Neutrophil (primary cell): ENCODE data around the gene CDK5R2.
"Not testable (repeated sequence)": the region's sequence is repeated elsewhere in the genome, so short reads cannot be mapped to it uniquely, and the experiment has no call there.

Source experiments
- H3K27ac ChIP-seq: fragments of 200-600 bp; sonication (generic); 2 replicates; pipeline ENCODE4 v1.5.1; 2016; ENCODE audit warnings: mild to moderate bottlenecking, moderate library complexity
- H3K27me3 ChIP-seq: fragments of 200-600 bp; sonication (generic); 2 replicates; pipeline ENCODE4 v1.6.0; 2016; ENCODE audit warnings: mild to moderate bottlenecking
- H3K36me3 ChIP-seq: fragments of 200-600 bp; sonication (generic); 2 replicates; pipeline ENCODE4 v1.5.1; 2017
- H3K4me1 ChIP-seq, 2 experiments: fragments of 200-600 bp in 1 of 2; sonication (generic) in 1 of 2; 1 replicate in 1 of 2; 2 replicates in 1 of 2; pipeline versions ENCODE4 v1.5.1 to v1.6.1; 2013 to 2016; ENCODE audit warnings: low read depth in 1 of 2, low read length in 1 of 2, mild to moderate bottlenecking in 1 of 2, moderate library complexity in 1 of 2; ENCODE audit not compliant: control insufficient read depth in 1 of 2, insufficient read depth in 1 of 2
- H3K4me3 ChIP-seq, 2 experiments: fragments of 200-600 bp in 1 of 2; sonication (generic) in 1 of 2; 1 replicate in 1 of 2; 2 replicates in 1 of 2; pipeline ENCODE4 v1.5.1; 2013 to 2016; ENCODE audit warnings: low read depth in 1 of 2, low read length in 1 of 2, mild to moderate bottlenecking in 1 of 2, moderate library complexity in 1 of 2
- H3K9me3 ChIP-seq: fragments of 200-600 bp; sonication (generic); 2 replicates; pipeline ENCODE4 v1.5.1; 2016
- TF ChIP-seq, protein P1 (sequence below): fragments of 200-600 bp; sonication (generic); IDR thresholded peaks from 2 replicates; pipeline ENCODE4 v1.5.1; 2016; ENCODE audit warnings: antibody characterized with exemption

The CDK5R2 gene

DNA sequence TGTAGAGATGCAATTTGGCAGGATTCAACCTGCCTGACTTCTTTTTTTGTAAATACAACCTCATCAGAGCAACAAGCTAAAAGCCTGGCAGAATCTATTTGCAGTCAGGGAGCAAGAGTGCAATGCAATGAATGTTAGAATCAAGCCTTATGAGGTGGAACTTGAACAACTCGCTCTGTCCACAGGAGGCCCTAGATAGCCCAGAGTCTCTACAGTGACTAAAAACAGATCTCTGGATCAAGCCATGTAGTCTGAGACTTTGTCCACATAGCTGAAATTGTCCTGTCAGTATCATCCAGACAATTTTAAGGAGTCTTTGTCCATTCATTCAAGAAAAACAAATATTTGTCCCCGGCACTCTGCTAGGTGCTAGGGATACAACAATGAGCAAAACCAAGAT lies 32.0 kb upstream of the CDK5R2 start:
- TF ChIP-seq, protein P1, sequence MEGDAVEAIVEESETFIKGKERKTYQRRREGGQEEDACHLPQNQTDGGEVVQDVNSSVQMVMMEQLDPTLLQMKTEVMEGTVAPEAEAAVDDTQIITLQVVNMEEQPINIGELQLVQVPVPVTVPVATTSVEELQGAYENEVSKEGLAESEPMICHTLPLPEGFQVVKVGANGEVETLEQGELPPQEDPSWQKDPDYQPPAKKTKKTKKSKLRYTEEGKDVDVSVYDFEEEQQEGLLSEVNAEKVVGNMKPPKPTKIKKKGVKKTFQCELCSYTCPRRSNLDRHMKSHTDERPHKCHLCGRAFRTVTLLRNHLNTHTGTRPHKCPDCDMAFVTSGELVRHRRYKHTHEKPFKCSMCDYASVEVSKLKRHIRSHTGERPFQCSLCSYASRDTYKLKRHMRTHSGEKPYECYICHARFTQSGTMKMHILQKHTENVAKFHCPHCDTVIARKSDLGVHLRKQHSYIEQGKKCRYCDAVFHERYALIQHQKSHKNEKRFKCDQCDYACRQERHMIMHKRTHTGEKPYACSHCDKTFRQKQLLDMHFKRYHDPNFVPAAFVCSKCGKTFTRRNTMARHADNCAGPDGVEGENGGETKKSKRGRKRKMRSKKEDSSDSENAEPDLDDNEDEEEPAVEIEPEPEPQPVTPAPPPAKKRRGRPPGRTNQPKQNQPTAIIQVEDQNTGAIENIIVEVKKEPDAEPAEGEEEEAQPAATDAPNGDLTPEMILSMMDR: no peak
- H3K27me3 ChIP-seq: peaks cover 37% of the 10 kb centered on the region
- H3K36me3 ChIP-seq: no peaks in the 10 kb centered on the region
- H3K4me1 ChIP-seq: no peaks in the 10 kb centered on the region
- H3K27ac ChIP-seq: no peak overlapping the region
- no peak overlapping the region for H3K4me3 ChIP-seq
- H3K9me3 ChIP-seq: no peaks in the 10 kb centered on the region

- no peaks in the 10 kb centered on the region for H3K4me1 ChIP-seq
- H3K4me3 ChIP-seq: no peak overlapping the region
- H3K9me3 ChIP-seq: no peaks in the 10 kb centered on the region
- no peaks in the 10 kb centered on the region for H3K36me3 ChIP-seq
- H3K27me3 ChIP-seq: peaks cover 40% of the 10 kb centered on the region
- TF ChIP-seq, protein P1: no peak
- H3K27ac ChIP-seq: no peak overlapping the region
Measured at GRCh38 chr2:218927876-218928275, 31.6 kb upstream of the CDK5R2 start.

- not testable (repeated sequence) for H3K4me3 ChIP-seq, H3K27ac ChIP-seq, H3K4me1 ChIP-seq, H3K36me3 ChIP-seq, H3K9me3 ChIP-seq
- peaks cover 48% of the 10 kb centered on the region for H3K27me3 ChIP-seq
Measured at GRCh38 chr2:218930488-218930887, 29.0 kb upstream of the CDK5R2 start.

DNA sequence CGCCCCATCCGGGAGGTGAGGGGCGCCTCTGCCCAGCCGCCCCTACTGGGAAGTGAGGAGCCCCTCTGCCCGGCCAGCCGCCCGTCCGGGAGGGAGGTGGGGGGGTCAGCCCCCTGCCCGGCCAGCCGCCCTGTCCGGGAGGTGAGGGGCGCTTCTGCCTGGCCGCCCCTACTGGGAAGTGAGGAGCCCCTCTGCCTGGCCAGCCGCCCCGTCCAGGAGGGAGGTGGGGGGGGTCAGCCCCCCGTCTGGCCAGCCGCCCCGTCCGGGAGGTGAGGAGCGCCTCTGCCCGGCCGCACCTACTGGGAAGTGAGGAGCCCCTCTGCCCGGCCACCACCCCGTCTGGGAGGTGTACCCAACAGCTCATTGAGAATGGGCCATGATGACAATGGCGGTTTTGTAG lies 27.7 kb upstream of the CDK5R2 start:
- not testable (repeated sequence) for H3K27ac ChIP-seq, H3K36me3 ChIP-seq, H3K9me3 ChIP-seq, H3K4me3 ChIP-seq, H3K4me1 ChIP-seq
- peaks cover 50% of the 10 kb centered on the region for H3K27me3 ChIP-seq

- TF ChIP-seq, protein P1: no peak
- H3K36me3 ChIP-seq: no peaks in the 10 kb centered on the region
- no peaks in the 10 kb centered on the region for H3K4me1 ChIP-seq
- no peaks in the 10 kb centered on the region for H3K9me3 ChIP-seq
- H3K4me3 ChIP-seq: no peak overlapping the region
- H3K27ac ChIP-seq: no peak overlapping the region
- H3K27me3 ChIP-seq: peaks cover 90% of the 10 kb centered on the region
Measured at GRCh38 chr2:218944759-218945404, 14.6 kb upstream of the CDK5R2 start.

DNA sequence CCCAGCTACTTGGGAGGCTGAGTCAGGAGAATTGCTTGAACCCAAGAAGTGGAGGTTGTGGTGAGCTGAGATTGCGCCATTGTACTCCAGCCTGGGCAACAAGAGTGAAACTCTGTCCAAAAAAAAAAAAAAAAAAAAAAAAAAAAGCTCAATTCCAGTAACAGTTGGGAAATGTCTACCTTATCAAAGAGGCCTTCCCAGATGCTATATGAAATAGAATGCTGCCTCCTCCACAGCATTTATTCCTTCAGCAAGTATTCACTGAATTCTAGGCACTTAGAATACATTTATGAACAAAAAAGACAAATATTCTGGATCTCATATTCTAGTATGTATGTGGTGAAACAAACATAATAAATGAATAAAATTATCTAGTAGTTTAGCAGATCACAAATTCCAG lies 12.8 kb upstream of the CDK5R2 start:
- H3K27ac ChIP-seq: no peak overlapping the region
- no peaks in the 10 kb centered on the region for H3K9me3 ChIP-seq
- TF ChIP-seq, protein P1: no peak
- no peak overlapping the region for H3K4me3 ChIP-seq
- H3K4me1 ChIP-seq: no peaks in the 10 kb centered on the region
- H3K27me3 ChIP-seq: peaks cover 83% of the 10 kb centered on the region
- H3K36me3 ChIP-seq: no peaks in the 10 kb centered on the region

DNA sequence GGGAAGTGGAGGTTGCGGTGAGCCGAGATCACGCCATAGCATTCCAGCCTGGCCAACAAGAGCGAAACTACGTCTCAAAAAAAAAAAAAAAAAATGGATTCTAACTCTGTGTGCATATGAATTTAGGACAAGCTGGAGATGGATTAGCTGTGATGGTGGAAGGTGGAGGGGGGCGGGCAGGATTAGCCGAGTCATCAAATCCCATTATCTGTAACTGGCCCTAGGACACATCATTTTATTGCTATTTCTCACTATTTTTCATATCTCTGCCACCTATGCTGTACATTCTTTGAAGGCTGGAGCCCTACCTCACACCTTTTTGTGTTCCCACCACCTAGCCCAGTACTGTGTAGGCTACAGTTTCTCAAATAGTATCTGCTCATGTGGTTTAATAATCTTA lies 7.3 kb upstream of the CDK5R2 start:
- H3K27me3 ChIP-seq: peaks cover 84% of the 10 kb centered on the region
- TF ChIP-seq, protein P1: no peak

More for the DNA sequence above, 7.3 kb upstream of the CDK5R2 start:
- H3K36me3 ChIP-seq: no peaks in the 10 kb centered on the region
- H3K27ac ChIP-seq: no peak overlapping the region
- H3K4me1 ChIP-seq: no peaks in the 10 kb centered on the region
- no peaks in the 10 kb centered on the region for H3K9me3 ChIP-seq
- H3K4me3 ChIP-seq: no peak overlapping the region
